Measurements from ENCODE around the gene GALC. TPM values are rescaled to one million over a fixed set of nuclear protein-coding genes. Genes with fewer than 3 reads are reported as not detected.

GALC gene
- total RNA-seq, 1 experiment from 2014 or later: 10.7 TPM

DNA sequence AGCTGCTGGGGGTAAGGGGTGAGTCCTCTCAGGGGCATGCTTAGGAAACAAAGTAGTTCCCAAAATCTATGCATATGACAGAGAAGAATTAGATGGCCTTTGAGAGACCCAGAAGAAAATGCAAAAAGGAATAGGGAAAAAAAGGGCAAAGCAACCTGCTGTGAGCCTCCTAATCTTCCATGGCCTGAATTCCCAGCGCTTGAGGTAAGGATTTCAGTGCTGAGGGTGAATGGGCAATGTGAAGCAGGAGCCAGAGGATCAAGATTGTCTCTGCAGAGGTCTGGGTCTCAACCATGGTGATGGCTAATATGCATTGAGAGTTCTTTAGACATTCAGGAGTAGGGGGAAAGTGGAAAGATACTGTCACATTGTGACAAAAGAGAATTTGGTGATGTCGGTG lies 43.4 kb upstream of the GALC start:
- POLR2A ChIA-PET: no interaction called here
- DNase-seq (ENCODE audit: low spot score) (no peak), ATAC-seq (peak; percentile 44)
- Mint-ChIP-seq H3K9me3 (peaks cover 5% of the 10 kb centered on the region), H3K36me3 (no peaks in the 10 kb centered on the region), H3K27ac (no peak overlapping the region), H3K27me3 (ENCODE audit: low read depth) (no peaks in the 10 kb centered on the region), H3K4me1 (peaks cover 22% of the 10 kb centered on the region), H3K4me3 (no peak overlapping the region)
- TF ChIP-seq FOXK1 (CRISPR knock-in tag; IDR thresholded peaks at IDR 0.05) (no peak), RORB (CRISPR knock-in tag; IDR thresholded peaks at IDR 0.05) (no peak), FOXP1 (CRISPR knock-in tag; IDR thresholded peaks at IDR 0.05; ENCODE audit: borderline replicate concordance) (no peak), PRRX2 (CRISPR knock-in tag; IDR thresholded peaks at IDR 0.05) (no peak), NR2C2 (CRISPR knock-in tag; IDR thresholded peaks at IDR 0.05) (no peak), GRHL2 (CRISPR knock-in tag; IDR thresholded peaks at IDR 0.05; ENCODE audit: insufficient replicate concordance, severe bottlenecking) (no peak), ZNF317 (CRISPR knock-in tag; IDR thresholded peaks at IDR 0.05; ENCODE audit: borderline replicate concordance, low read depth) (no peak), SP1 (CRISPR knock-in tag; conservative IDR thresholded peaks at IDR 0.05) (no peak), TEAD4 (CRISPR knock-in tag; IDR thresholded peaks at IDR 0.05) (no peak), RELA (CRISPR knock-in tag; IDR thresholded peaks at IDR 0.05; ENCODE audit: borderline replicate concordance) (no peak), CREM (CRISPR knock-in tag; IDR thresholded peaks at IDR 0.05) (no peak), TEAD1 (CRISPR knock-in tag; IDR thresholded peaks at IDR 0.05) (no peak)
- TF ChIP-seq, protein P1, sequence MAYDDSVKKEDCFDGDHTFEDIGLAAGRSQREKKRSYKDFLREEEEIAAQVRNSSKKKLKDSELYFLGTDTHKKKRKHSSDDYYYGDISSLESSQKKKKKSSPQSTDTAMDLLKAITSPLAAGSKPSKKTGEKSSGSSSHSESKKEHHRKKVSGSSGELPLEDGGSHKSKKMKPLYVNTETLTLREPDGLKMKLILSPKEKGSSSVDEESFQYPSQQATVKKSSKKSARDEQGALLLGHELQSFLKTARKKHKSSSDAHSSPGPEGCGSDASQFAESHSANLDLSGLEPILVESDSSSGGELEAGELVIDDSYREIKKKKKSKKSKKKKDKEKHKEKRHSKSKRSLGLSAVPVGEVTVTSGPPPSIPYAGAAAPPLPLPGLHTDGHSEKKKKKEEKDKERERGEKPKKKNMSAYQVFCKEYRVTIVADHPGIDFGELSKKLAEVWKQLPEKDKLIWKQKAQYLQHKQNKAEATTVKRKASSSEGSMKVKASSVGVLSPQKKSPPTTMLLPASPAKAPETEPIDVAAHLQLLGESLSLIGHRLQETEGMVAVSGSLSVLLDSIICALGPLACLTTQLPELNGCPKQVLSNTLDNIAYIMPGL (CRISPR knock-in tag; IDR thresholded peaks at IDR 0.05): no peak
- TF ChIP-seq, protein P2, sequence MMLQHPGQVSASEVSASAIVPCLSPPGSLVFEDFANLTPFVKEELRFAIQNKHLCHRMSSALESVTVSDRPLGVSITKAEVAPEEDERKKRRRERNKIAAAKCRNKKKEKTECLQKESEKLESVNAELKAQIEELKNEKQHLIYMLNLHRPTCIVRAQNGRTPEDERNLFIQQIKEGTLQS (CRISPR knock-in tag; conservative IDR thresholded peaks at IDR 0.05): no peak
- TF ChIP-seq, protein P3, sequence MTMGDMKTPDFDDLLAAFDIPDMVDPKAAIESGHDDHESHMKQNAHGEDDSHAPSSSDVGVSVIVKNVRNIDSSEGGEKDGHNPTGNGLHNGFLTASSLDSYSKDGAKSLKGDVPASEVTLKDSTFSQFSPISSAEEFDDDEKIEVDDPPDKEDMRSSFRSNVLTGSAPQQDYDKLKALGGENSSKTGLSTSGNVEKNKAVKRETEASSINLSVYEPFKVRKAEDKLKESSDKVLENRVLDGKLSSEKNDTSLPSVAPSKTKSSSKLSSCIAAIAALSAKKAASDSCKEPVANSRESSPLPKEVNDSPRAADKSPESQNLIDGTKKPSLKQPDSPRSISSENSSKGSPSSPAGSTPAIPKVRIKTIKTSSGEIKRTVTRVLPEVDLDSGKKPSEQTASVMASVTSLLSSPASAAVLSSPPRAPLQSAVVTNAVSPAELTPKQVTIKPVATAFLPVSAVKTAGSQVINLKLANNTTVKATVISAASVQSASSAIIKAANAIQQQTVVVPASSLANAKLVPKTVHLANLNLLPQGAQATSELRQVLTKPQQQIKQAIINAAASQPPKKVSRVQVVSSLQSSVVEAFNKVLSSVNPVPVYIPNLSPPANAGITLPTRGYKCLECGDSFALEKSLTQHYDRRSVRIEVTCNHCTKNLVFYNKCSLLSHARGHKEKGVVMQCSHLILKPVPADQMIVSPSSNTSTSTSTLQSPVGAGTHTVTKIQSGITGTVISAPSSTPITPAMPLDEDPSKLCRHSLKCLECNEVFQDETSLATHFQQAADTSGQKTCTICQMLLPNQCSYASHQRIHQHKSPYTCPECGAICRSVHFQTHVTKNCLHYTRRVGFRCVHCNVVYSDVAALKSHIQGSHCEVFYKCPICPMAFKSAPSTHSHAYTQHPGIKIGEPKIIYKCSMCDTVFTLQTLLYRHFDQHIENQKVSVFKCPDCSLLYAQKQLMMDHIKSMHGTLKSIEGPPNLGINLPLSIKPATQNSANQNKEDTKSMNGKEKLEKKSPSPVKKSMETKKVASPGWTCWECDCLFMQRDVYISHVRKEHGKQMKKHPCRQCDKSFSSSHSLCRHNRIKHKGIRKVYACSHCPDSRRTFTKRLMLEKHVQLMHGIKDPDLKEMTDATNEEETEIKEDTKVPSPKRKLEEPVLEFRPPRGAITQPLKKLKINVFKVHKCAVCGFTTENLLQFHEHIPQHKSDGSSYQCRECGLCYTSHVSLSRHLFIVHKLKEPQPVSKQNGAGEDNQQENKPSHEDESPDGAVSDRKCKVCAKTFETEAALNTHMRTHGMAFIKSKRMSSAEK (CRISPR knock-in tag; IDR thresholded peaks at IDR 0.05; ENCODE audit: borderline replicate concordance): no peak
- TF ChIP-seq, protein P4, sequence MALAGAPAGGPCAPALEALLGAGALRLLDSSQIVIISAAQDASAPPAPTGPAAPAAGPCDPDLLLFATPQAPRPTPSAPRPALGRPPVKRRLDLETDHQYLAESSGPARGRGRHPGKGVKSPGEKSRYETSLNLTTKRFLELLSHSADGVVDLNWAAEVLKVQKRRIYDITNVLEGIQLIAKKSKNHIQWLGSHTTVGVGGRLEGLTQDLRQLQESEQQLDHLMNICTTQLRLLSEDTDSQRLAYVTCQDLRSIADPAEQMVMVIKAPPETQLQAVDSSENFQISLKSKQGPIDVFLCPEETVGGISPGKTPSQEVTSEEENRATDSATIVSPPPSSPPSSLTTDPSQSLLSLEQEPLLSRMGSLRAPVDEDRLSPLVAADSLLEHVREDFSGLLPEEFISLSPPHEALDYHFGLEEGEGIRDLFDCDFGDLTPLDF (CRISPR knock-in tag; IDR thresholded peaks at IDR 0.05): no peak
- CTCF ChIA-PET: no interaction called here

DNA sequence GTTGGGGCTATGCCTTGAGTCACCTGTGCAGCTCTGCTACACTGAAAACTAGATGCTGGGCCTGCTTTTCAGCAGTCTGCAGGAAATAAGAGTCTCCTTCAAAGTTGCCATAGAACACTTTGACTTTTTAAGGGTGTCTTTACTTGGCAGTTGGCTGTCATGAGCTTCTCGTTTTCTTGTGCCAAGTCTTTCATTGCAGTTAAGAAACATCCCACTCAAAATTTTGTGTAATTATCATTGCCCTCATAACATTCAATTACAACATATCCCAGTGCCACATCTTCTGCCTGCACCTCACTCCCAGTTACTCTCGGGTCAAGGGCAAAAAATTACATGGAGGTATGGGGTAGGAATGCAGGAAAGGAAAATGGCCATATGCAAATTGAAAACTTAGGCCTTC lies 41.1 kb upstream of the GALC start:
- no peak overlapping the region for H3K4me3 Mint-ChIP-seq
- CTCF ChIA-PET: no interaction called here
- no peaks in the 10 kb centered on the region for H3K36me3 Mint-ChIP-seq
- ATAC-seq (no peak), DNase-seq (ENCODE audit: low spot score) (no peak)
- H3K9me3 Mint-ChIP-seq: peaks cover 5% of the 10 kb centered on the region
- peaks cover 23% of the 10 kb centered on the region for H3K4me1 Mint-ChIP-seq
- no peak overlapping the region for H3K27ac Mint-ChIP-seq
- no peaks in the 10 kb centered on the region for H3K27me3 Mint-ChIP-seq (ENCODE audit: low read depth)
- POLR2A ChIA-PET: no interaction called here
- TF ChIP-seq, protein P5, sequence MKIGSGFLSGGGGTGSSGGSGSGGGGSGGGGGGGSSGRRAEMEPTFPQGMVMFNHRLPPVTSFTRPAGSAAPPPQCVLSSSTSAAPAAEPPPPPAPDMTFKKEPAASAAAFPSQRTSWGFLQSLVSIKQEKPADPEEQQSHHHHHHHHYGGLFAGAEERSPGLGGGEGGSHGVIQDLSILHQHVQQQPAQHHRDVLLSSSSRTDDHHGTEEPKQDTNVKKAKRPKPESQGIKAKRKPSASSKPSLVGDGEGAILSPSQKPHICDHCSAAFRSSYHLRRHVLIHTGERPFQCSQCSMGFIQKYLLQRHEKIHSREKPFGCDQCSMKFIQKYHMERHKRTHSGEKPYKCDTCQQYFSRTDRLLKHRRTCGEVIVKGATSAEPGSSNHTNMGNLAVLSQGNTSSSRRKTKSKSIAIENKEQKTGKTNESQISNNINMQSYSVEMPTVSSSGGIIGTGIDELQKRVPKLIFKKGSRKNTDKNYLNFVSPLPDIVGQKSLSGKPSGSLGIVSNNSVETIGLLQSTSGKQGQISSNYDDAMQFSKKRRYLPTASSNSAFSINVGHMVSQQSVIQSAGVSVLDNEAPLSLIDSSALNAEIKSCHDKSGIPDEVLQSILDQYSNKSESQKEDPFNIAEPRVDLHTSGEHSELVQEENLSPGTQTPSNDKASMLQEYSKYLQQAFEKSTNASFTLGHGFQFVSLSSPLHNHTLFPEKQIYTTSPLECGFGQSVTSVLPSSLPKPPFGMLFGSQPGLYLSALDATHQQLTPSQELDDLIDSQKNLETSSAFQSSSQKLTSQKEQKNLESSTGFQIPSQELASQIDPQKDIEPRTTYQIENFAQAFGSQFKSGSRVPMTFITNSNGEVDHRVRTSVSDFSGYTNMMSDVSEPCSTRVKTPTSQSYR (CRISPR knock-in tag; IDR thresholded peaks at IDR 0.05): no peak
- TF ChIP-seq, protein P6, sequence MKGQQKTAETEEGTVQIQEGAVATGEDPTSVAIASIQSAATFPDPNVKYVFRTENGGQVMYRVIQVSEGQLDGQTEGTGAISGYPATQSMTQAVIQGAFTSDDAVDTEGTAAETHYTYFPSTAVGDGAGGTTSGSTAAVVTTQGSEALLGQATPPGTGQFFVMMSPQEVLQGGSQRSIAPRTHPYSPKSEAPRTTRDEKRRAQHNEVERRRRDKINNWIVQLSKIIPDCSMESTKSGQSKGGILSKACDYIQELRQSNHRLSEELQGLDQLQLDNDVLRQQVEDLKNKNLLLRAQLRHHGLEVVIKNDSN (CRISPR knock-in tag; IDR thresholded peaks at IDR 0.05): no peak
- TF ChIP-seq CREM (CRISPR knock-in tag; IDR thresholded peaks at IDR 0.05) (no peak), ZNF232 (CRISPR knock-in tag; IDR thresholded peaks at IDR 0.05) (no peak), ZNF671 (CRISPR knock-in tag; IDR thresholded peaks at IDR 0.05) (no peak)
- TF ChIP-seq, protein P7, sequence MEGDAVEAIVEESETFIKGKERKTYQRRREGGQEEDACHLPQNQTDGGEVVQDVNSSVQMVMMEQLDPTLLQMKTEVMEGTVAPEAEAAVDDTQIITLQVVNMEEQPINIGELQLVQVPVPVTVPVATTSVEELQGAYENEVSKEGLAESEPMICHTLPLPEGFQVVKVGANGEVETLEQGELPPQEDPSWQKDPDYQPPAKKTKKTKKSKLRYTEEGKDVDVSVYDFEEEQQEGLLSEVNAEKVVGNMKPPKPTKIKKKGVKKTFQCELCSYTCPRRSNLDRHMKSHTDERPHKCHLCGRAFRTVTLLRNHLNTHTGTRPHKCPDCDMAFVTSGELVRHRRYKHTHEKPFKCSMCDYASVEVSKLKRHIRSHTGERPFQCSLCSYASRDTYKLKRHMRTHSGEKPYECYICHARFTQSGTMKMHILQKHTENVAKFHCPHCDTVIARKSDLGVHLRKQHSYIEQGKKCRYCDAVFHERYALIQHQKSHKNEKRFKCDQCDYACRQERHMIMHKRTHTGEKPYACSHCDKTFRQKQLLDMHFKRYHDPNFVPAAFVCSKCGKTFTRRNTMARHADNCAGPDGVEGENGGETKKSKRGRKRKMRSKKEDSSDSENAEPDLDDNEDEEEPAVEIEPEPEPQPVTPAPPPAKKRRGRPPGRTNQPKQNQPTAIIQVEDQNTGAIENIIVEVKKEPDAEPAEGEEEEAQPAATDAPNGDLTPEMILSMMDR (IDR thresholded peaks at IDR 0.05): no peak
- TF ChIP-seq, protein P8, sequence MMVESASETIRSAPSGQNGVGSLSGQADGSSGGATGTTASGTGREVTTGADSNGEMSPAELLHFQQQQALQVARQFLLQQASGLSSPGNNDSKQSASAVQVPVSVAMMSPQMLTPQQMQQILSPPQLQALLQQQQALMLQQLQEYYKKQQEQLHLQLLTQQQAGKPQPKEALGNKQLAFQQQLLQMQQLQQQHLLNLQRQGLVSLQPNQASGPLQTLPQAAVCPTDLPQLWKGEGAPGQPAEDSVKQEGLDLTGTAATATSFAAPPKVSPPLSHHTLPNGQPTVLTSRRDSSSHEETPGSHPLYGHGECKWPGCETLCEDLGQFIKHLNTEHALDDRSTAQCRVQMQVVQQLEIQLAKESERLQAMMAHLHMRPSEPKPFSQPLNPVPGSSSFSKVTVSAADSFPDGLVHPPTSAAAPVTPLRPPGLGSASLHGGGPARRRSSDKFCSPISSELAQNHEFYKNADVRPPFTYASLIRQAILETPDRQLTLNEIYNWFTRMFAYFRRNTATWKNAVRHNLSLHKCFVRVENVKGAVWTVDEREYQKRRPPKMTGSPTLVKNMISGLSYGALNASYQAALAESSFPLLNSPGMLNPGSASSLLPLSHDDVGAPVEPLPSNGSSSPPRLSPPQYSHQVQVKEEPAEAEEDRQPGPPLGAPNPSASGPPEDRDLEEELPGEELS (CRISPR knock-in tag; IDR thresholded peaks at IDR 0.05): no peak

Data from WTC11 (cell line).